Thoracic aorta (tissue), 2 donors: ENCODE data around the gene DIAPH1. TPM values are rescaled to one million over a fixed set of nuclear protein-coding genes. Genes with fewer than 3 reads are reported as not detected.

Experiments
- ATAC-seq: fragments of 150-250 bp; one replicate; pipeline ENCODE4 v1.8.0; 2017; ENCODE audit warnings: low read depth; ENCODE audit not compliant: insufficient number of reproducible peaks, low FRiP score
- DNase-seq: peaks from one replicate; pipeline ENCODE4 v3.0.0-alpha.2; 2020; ENCODE audit warnings: low spot score
- H3K27ac ChIP-seq, 2 donors: fragments of 200-600 bp; sonication (generic); 1 replicate in 1 of 2; 2 replicates in 1 of 2; pipeline ENCODE4 v1.5.1; 2016; ENCODE audit warnings: mild to moderate bottlenecking in 2 of 2, moderate library complexity in 2 of 2
- H3K27me3 ChIP-seq: fragments of 200-600 bp; sonication (generic); replicated peaks from 2 replicates; pipeline ENCODE4 v1.6.0; 2016; ENCODE audit warnings: mild to moderate bottlenecking; ENCODE audit not compliant: insufficient read depth
- H3K36me3 ChIP-seq: fragments of 200-600 bp; sonication (generic); one replicate; pipeline ENCODE4 v1.5.1; 2016
- H3K4me1 ChIP-seq, 2 donors: fragments of 200-600 bp; sonication (generic); 1 replicate in 1 of 2; 2 replicates in 1 of 2; pipeline versions ENCODE4 v1.5.1 to v1.6.0; 2016; ENCODE audit warnings: low read depth in 2 of 2, mild to moderate bottlenecking in 1 of 2; ENCODE audit not compliant: control insufficient read depth in 1 of 2
- H3K4me3 ChIP-seq: fragments of 200-600 bp; sonication (generic); 2 replicates; pipeline ENCODE4 v1.5.1; 2016; ENCODE audit warnings: mild to moderate bottlenecking
- H3K9me3 ChIP-seq: fragments of 200-600 bp; sonication (generic); 2 replicates; pipeline ENCODE4 v1.5.1; 2016
- total RNA-seq, 2 donors: library from RNA; depleted of rRNA; stranded (reverse); fragments of >200 nt; gene quantifications; one replicate each; pipeline versions ENCODE4 v1.1.0 to v1.2.3, GENCODE V29; 2016
- TF ChIP-seq, protein P1 (sequence below): fragments of 200-600 bp; sonication (generic); IDR thresholded peaks from one replicate; pipeline ENCODE4 v1.5.1; 2019; ENCODE audit warnings: antibody characterized with exemption

The DIAPH1 gene
- total RNA-seq, 2 donors from 2014 or later = 91.0 to 93.1 TPM

- H3K9me3 ChIP-seq = no peaks in the 10 kb centered on the region
- peaks cover 26 to 65% of the 10 kb centered on the region in 2 donors for H3K4me1 ChIP-seq
- TF ChIP-seq, protein P1, sequence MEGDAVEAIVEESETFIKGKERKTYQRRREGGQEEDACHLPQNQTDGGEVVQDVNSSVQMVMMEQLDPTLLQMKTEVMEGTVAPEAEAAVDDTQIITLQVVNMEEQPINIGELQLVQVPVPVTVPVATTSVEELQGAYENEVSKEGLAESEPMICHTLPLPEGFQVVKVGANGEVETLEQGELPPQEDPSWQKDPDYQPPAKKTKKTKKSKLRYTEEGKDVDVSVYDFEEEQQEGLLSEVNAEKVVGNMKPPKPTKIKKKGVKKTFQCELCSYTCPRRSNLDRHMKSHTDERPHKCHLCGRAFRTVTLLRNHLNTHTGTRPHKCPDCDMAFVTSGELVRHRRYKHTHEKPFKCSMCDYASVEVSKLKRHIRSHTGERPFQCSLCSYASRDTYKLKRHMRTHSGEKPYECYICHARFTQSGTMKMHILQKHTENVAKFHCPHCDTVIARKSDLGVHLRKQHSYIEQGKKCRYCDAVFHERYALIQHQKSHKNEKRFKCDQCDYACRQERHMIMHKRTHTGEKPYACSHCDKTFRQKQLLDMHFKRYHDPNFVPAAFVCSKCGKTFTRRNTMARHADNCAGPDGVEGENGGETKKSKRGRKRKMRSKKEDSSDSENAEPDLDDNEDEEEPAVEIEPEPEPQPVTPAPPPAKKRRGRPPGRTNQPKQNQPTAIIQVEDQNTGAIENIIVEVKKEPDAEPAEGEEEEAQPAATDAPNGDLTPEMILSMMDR = no peak
- H3K36me3 ChIP-seq = no peaks in the 10 kb centered on the region
- DNase-seq (no peak), ATAC-seq (no peak)
- peak overlapping the region; percentile 83 for H3K4me3 ChIP-seq
- no peaks in the 10 kb centered on the region for H3K27me3 ChIP-seq
- no peak overlapping the region for H3K27ac ChIP-seq
Observed at GRCh38 chr5:141477815-141478214, 141.0 kb downstream of the DIAPH1 start.

- H3K9me3 ChIP-seq = no peaks in the 10 kb centered on the region
- no peaks in the 10 kb centered on the region for H3K36me3 ChIP-seq
- no peaks in the 10 kb centered on the region for H3K27me3 ChIP-seq
- peaks cover 26 to 58% of the 10 kb centered on the region in 2 donors for H3K4me1 ChIP-seq
- peak overlapping the region; percentile 83 for H3K4me3 ChIP-seq
- TF ChIP-seq, protein P1 = no peak
- ATAC-seq (no peak), DNase-seq (no peak)
- H3K27ac ChIP-seq = peak overlapping the region; percentile 86 to 93
Observed at GRCh38 chr5:141477044-141477575, 141.7 kb downstream of the DIAPH1 start.

DNA sequence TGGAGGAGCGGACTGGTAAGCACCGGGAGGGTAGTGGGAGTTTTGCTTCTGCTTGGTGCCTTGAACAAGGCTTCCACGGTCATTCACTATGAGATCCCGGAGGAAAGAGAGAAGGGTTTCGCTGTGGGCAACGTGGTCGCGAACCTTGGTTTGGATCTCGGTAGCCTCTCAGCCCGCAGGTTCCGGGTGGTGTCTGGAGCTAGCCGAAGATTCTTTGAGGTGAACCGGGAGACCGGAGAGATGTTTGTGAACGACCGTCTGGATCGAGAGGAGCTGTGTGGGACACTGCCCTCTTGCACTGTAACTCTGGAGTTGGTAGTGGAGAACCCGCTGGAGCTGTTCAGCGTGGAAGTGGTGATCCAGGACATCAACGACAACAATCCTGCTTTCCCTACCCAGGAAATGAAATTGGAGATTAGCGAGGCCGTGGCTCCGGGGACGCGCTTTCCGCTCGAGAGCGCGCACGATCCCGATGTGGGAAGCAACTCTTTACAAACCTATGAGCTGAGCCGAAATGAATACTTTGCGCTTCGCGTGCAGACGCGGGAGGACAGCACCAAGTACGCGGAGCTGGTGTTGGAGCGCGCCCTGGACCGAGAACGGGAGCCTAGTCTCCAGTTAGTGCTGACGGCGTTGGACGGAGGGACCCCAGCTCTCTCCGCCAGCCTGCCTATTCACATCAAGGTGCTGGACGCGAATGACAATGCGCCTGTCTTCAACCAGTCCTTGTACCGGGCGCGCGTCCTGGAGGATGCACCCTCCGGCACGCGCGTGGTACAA is 142.5 kb downstream of the DIAPH1 start:
- no peaks in the 10 kb centered on the region for H3K27me3 ChIP-seq
- ATAC-seq = peak; percentile 38
- H3K9me3 ChIP-seq = no peaks in the 10 kb centered on the region
- peak overlapping the region; percentile 86 to 93 for H3K27ac ChIP-seq
- H3K4me3 ChIP-seq = peak overlapping the region; percentile 83
- DNase-seq = no peak
- TF ChIP-seq, protein P1 = no peak
- H3K36me3 ChIP-seq = no peaks in the 10 kb centered on the region
- peaks cover 26 to 51% of the 10 kb centered on the region in 2 donors for H3K4me1 ChIP-seq

DNA sequence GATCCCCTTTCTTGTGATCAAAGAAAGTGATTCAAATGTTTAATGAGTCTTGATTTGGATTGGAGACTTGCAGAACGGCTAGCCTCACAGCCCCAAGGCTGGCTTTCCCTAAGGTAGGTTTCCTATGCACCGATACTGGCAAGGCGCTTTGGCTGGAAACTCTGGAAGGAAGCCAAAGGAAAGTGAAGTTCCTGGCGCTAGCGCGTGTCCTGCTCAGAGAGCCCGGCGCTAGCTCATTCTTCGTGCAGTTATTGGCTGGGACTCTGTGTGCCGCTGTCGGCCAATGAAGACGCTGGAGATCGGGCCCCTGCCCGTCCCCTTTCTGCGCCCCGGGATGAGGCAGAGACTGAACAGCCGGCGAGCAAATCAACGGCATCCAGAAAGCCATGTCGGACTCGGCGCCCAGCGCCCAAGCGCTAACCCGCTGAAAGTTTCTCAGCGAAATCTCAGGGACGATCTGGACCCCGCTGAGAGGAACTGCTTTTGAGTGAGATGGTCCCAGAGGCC is 143.1 kb downstream of the DIAPH1 start, which contains the start of gene PCDHGC3:
TSS of gene PCDHGC3 (plus strand) at position 342 of the 507 bp plus-strand sequence. CDS start at position 493, 151 bp downstream.
- Histone ChIP-seq H3K4me3 (peak within 1 kb of the TSS; percentile 83), H3K27me3 (no peaks in the 10 kb centered on the region), H3K27ac (peak within 1 kb of the TSS; percentile 86 to 93), H3K4me1 (peaks cover 22 to 45% of the 10 kb centered on the region in 2 donors), H3K36me3 (no peaks in the 10 kb centered on the region), H3K9me3 (no peaks in the 10 kb centered on the region)
- ATAC-seq (peak; percentile 93), DNase-seq (peak; percentile 81)
- TF ChIP-seq, protein P1 = no peak

DNA sequence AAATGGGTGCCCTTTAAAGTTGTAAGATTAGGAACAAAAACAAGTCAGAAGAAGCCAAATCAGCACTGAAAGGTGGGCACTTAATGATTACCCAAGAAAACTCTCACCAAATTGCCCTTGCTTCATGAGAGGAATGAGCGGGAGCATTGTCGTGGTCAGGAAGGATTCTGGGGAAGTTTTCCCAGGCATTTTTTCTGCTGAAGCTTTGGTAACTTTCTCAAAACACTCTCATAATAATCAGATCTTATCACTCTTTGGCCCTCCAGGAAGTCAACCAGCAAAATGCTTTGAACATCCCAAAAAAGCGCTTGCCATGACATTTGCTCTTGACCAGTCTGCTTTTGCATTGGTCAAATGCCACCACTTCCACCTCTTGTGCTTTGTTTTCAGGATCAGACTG is 153.4 kb downstream of the DIAPH1 start:
- Histone ChIP-seq H3K9me3 (no peaks in the 10 kb centered on the region), H3K4me3 (no peak overlapping the region), H3K27ac (no peak overlapping the region), H3K4me1 (no peaks in the 10 kb centered on the region), H3K36me3 (no peaks in the 10 kb centered on the region), H3K27me3 (no peaks in the 10 kb centered on the region)
- DNase-seq (no peak), ATAC-seq (no peak)
- TF ChIP-seq, protein P1 = no peak
